ENCODE results near the gene SPATA19. TPM values are rescaled to one million over a fixed set of nuclear protein-coding genes. Genes with fewer than 3 reads are reported as not detected.

SPATA19 gene
- total RNA-seq, 1 donor from 2014 or later, result not detected

DNA sequence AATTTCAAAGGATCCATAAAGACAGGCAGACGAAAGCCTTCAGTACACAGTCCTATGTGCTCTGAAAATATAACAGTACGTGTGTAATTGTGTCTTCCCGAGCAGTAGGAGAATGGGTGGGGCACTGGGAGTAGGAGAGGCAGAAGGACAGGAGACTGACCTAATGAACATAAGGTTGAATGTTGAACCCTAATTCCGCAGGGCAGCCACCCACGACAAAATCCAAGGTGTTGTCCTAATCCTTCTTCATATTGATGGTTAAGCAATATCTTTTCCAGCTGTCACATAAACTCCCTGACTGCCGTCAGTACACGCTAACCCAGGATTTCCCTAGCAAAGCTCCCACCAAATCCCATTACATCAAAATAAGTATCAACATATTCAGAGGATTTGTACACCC lies 34.5 kb downstream of the SPATA19 start:
- H3K4me3 Mint-ChIP-seq, result no peak overlapping the region

DNA sequence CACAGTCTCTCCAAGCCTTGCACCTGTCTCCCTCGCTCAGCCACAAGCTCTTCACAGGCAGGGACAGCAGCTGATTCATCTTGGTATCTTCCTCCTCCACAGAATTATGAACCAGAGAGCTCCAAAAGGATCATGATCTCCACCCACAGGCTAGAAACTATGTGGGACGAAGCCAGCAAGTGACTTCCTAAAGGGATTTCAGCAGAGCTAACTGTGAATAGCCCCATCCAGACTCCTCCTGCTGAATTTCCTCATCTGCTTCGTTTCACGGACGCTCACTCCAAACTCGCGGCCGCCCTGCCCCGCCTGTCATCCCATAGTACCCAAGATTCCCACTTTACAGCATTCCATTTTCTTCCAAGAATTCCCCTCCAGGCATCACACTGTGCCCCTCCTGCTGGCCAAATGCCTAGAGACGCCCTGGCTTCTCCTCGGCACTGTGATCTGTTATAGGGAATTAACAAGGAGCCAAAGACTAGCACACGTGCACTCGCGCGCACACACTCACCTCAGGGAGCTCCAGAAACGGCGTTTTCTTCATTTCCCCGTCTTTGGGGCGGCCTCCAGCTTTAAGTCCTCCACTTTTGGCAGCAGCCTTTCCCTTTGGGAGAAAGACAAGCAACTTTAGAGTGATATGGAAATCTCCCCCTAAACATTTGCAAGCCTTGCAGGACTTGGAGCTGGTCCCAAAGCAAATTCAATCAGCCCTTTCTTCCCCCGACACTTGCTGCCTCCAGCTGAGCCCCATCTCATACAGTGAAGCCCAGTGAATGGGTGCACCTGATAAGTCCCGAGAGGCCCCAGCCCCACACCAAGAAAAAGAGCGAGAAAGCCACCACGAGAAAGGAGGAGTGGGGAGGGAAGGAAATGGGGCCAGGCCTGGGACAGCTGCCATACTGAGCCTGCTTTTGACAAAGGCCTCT lies 35.5 kb downstream of the SPATA19 start:
- ATAC-seq (ENCODE audit: low read depth) (no peak), DNase-seq (no peak)
- no peak overlapping the region for H3K27ac Mint-ChIP-seq
- no peaks in the 10 kb centered on the region for H3K4me1 Mint-ChIP-seq
- no peaks in the 10 kb centered on the region for H3K36me3 Mint-ChIP-seq (ENCODE audit: low read depth)
- ChIA-PET CTCF (no interaction called here), POLR2A (no interaction called here)
- intact Hi-C loops (cut with micrococcal nuclease), result no loop called here
- TF ChIP-seq, protein P1, sequence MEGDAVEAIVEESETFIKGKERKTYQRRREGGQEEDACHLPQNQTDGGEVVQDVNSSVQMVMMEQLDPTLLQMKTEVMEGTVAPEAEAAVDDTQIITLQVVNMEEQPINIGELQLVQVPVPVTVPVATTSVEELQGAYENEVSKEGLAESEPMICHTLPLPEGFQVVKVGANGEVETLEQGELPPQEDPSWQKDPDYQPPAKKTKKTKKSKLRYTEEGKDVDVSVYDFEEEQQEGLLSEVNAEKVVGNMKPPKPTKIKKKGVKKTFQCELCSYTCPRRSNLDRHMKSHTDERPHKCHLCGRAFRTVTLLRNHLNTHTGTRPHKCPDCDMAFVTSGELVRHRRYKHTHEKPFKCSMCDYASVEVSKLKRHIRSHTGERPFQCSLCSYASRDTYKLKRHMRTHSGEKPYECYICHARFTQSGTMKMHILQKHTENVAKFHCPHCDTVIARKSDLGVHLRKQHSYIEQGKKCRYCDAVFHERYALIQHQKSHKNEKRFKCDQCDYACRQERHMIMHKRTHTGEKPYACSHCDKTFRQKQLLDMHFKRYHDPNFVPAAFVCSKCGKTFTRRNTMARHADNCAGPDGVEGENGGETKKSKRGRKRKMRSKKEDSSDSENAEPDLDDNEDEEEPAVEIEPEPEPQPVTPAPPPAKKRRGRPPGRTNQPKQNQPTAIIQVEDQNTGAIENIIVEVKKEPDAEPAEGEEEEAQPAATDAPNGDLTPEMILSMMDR (IDR thresholded peaks at IDR 0.05), result no peak
- peaks cover 3% of the 10 kb centered on the region for H3K9me3 Mint-ChIP-seq
- no peak overlapping the region for H3K4me3 Mint-ChIP-seq
- H3K27me3 Mint-ChIP-seq, result peaks cover 6% of the 10 kb centered on the region

More for the DNA sequence above, 34.5 kb downstream of the SPATA19 start:
- TF ChIP-seq, protein P1 (IDR thresholded peaks at IDR 0.05), result no peak
- ChIA-PET CTCF (no interaction called here), POLR2A (no interaction called here)
- H3K4me1 Mint-ChIP-seq, result no peaks in the 10 kb centered on the region
- intact Hi-C loops (cut with micrococcal nuclease), result no loop called here
- H3K27me3 Mint-ChIP-seq, result peaks cover 6% of the 10 kb centered on the region
- no peak overlapping the region for H3K27ac Mint-ChIP-seq
- peaks cover 3% of the 10 kb centered on the region for H3K9me3 Mint-ChIP-seq
- ATAC-seq (ENCODE audit: low read depth) (no peak), DNase-seq (no peak)
- H3K36me3 Mint-ChIP-seq (ENCODE audit: low read depth), result no peaks in the 10 kb centered on the region

DNA sequence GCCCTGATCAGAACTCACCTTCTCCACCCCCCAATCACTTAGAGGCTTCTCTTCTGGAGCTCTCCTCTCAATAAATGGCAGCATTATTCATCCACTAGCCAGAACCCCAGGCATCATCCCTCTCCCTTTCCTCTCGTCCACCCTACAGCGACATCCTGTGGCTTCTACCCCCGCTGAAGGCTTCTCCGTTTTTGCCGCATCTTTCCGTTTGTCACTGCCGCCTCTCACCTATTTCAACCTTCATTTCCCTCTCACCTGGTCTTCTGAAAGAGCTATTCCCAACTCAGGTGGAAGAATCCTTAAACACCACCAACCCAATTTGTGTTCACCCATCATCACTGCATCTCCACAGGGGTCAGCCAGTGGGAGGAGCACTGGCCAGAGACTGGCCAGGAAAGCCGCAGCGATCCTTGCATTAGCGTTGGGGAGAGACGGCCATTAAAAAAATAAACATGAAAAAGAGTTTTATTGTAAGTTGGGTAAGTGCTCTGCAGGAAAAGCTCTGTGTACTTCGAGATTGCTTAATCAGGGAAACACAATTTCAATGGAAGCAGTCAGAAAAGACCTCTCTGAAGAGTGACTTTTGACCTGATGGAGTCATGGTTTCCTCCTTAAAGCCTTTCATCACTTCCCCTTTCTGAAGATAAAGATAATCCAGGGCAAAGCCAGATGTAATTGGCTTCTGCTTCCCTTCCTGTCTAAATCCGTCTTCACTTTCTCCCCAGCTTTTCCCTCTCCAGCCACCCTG lies 36.7 kb downstream of the SPATA19 start:
- peaks cover 3% of the 10 kb centered on the region for H3K27me3 Mint-ChIP-seq

DNA sequence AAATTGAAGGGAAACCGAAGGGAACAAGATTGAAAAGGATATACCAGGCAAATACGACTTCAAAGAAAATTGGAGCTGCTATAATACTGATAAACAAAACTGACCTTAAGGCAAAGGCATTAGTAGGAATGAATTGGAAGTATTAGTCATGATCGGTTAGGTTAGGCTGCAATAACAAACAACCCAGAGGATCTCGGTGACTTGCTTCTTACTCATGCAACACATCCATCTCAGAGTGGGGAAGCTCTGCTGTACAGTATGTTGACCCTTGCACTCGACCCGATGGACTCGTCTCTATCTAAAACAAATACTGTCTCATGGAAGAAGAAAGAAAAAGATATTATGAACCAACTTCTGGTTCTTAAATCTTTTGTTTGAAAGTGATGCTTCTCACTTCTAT lies 42.3 kb downstream of the SPATA19 start:
- intact Hi-C loops (cut with micrococcal nuclease), result no loop called here
- Mint-ChIP-seq H3K4me1 (no peaks in the 10 kb centered on the region), H3K36me3 (ENCODE audit: low read depth) (no peaks in the 10 kb centered on the region), H3K4me3 (no peak overlapping the region), H3K27ac (no peak overlapping the region), H3K9me3 (no peaks in the 10 kb centered on the region), H3K27me3 (no peaks in the 10 kb centered on the region)
- ChIA-PET POLR2A (no interaction called here), CTCF (no interaction called here)
- DNase-seq (no peak), ATAC-seq (ENCODE audit: low read depth) (no peak)
- TF ChIP-seq, protein P1 (IDR thresholded peaks at IDR 0.05), result no peak

More for the DNA sequence above, 36.7 kb downstream of the SPATA19 start:
- H3K9me3 Mint-ChIP-seq, result peaks cover 1% of the 10 kb centered on the region
- intact Hi-C loops (cut with micrococcal nuclease), result no loop called here
- no peaks in the 10 kb centered on the region for H3K36me3 Mint-ChIP-seq (ENCODE audit: low read depth)
- DNase-seq (no peak), ATAC-seq (ENCODE audit: low read depth) (no peak)
- no peak overlapping the region for H3K27ac Mint-ChIP-seq
- POLR2A ChIA-PET, result no interaction called here
- no peaks in the 10 kb centered on the region for H3K4me1 Mint-ChIP-seq
- H3K4me3 Mint-ChIP-seq, result no peak overlapping the region
- CTCF ChIA-PET, result no interaction called here
- TF ChIP-seq, protein P1 (IDR thresholded peaks at IDR 0.05), result no peak

DNA sequence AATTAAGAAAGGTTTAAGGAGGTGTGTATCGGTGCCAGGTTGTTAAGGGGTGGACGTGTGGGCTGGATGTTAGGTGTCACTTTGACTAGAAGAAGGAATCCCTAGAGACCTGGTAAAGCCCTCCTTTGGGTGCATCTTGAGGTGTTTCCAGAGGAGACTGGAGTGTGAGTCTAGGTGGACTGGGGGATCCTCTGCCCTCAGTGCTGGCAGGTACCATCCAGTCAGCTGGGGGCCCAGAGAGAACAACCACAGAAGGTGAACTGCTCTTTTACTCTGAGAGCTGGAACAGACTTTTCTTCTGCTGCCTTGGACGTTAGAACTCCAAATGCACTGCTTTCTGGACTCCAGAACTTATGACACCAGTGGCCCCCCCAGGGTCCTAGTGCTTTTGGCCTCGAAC lies 44.0 kb downstream of the SPATA19 start:
- POLR2A ChIA-PET, result no interaction called here
- Mint-ChIP-seq H3K9me3 (no peaks in the 10 kb centered on the region), H3K4me3 (no peak overlapping the region), H3K36me3 (ENCODE audit: low read depth) (no peaks in the 10 kb centered on the region), H3K4me1 (no peaks in the 10 kb centered on the region), H3K27me3 (no peaks in the 10 kb centered on the region), H3K27ac (no peak overlapping the region)
- TF ChIP-seq, protein P1 (IDR thresholded peaks at IDR 0.05), result no peak
- no peak for DNase-seq
- no peak for ATAC-seq (ENCODE audit: low read depth)
- CTCF ChIA-PET, result no interaction called here
- intact Hi-C loops (cut with micrococcal nuclease), result no loop called here

All from activated B cell treated with CpG ODN at 0.5 μM for 24 hours (primary cell).